GM12892 (cell line): Measurements from ENCODE around the gene PIK3R6.

Experiments used
- POLR2A ChIP-seq: IDR thresholded peaks from 2 replicates; pipeline ENCODE4 v1.6.1; 2011; ENCODE audit warnings: low read depth, low read length, control low read depth
- TAF1 ChIP-seq: IDR thresholded peaks from 2 replicates; pipeline ENCODE4 v1.6.1; 2011; ENCODE audit warnings: low read depth, mild to moderate bottlenecking, control low read depth, low read length, borderline replicate concordance

- TF ChIP-seq TAF1 (no peak), POLR2A (peak; percentile 54)
Measured at GRCh38 chr17:8818654-8819330, 48.7 kb downstream of the PIK3R6 start.
